NB4 (cell line): ENCODE measurements around the gene PDE11A.

ENCODE experiments used
- CTCF ChIP-seq: IDR thresholded peaks from one replicate; pipeline ENCODE4 v1.5.1; 2012; ENCODE audit warnings: low read depth, low read length
- POLR2A ChIP-seq: IDR thresholded peaks from 2 replicates; pipeline ENCODE4 v1.6.1; 2011; ENCODE audit warnings: mild to moderate bottlenecking; ENCODE audit not compliant: insufficient read length; ENCODE audit errors: extremely low read depth

GRCh38 chr2:177972123-177972522 is 100.5 kb downstream of the PDE11A start:
- TF ChIP-seq CTCF = no peak
- TF ChIP-seq POLR2A = no peak
